GM21423 (cell line): Measurements from ENCODE around the gene KRT36.

Experiments
- ATAC-seq: cut with Tn5 transposase; IDR thresholded peaks from one replicate; pipeline ENCODE4 v1.9.1; 2021; ENCODE audit warnings: mild to moderate bottlenecking, moderate library complexity; ENCODE audit not compliant: unreplicated experiment

The KRT36 gene

GRCh38 chr17:41480136-41480535 lies 9.6 kb downstream of the KRT36 start:
- no peak for ATAC-seq

GRCh38 chr17:41478237-41478636 lies 11.5 kb downstream of the KRT36 start:
- no peak for ATAC-seq

- no peak for ATAC-seq
Observed at GRCh38 chr17:41476866-41477815, 12.6 kb downstream of the KRT36 start.

GRCh38 chr17:41475421-41475820 lies 14.3 kb downstream of the KRT36 start:
- no peak for ATAC-seq

GRCh38 chr17:41474863-41475262 lies 14.8 kb downstream of the KRT36 start:
- no peak for ATAC-seq

GRCh38 chr17:41468346-41468745 lies 21.4 kb downstream of the KRT36 start:
- no peak for ATAC-seq

GRCh38 chr17:41467561-41467960 lies 22.1 kb downstream of the KRT36 start:
- ATAC-seq, result no peak

GRCh38 chr17:41466988-41467387 lies 22.7 kb downstream of the KRT36 start, which contains the start of gene KRT32:
KRT32 (minus strand) TSS chr17:41467386; CDS start chr17:41467325, 61 bp downstream.
- no peak for ATAC-seq

GRCh38 chr17:41464682-41465081 lies 25.0 kb downstream of the KRT36 start:
- no peak for ATAC-seq

GRCh38 chr17:41464173-41464572 lies 25.5 kb downstream of the KRT36 start:
- no peak for ATAC-seq

- no peak for ATAC-seq
Observed at GRCh38 chr17:41463746-41464145, 26.0 kb downstream of the KRT36 start.

- no peak for ATAC-seq
Observed at GRCh38 chr17:41462705-41463104, 27.0 kb downstream of the KRT36 start.

- ATAC-seq, result no peak
Observed at GRCh38 chr17:41457676-41458075, 32.0 kb downstream of the KRT36 start.

GRCh38 chr17:41456204-41456603 lies 33.5 kb downstream of the KRT36 start:
- no peak for ATAC-seq

- ATAC-seq, result no peak
Observed at GRCh38 chr17:41455236-41455635, 34.5 kb downstream of the KRT36 start.

- no peak for ATAC-seq
Observed at GRCh38 chr17:41453066-41453465, 36.6 kb downstream of the KRT36 start.

- no peak for ATAC-seq
Observed at GRCh38 chr17:41452281-41452680, 37.4 kb downstream of the KRT36 start.

- ATAC-seq, result no peak
Observed at GRCh38 chr17:41451154-41451728, 38.5 kb downstream of the KRT36 start.

- no peak for ATAC-seq
Observed at GRCh38 chr17:41449008-41449407, 40.7 kb downstream of the KRT36 start.

- no peak for ATAC-seq
Observed at GRCh38 chr17:41448506-41448905, 41.2 kb downstream of the KRT36 start.

GRCh38 chr17:41446806-41447205 lies 42.9 kb downstream of the KRT36 start:
- no peak for ATAC-seq

- no peak for ATAC-seq
Observed at GRCh38 chr17:41444640-41445039, 45.1 kb downstream of the KRT36 start.
